OCI-M2 (cell line): ENCODE results near the gene BAD.
A peak's percentile ranks its signal among the peaks of the same experiment; 100 is the strongest.

Experiments
- DNase-seq: peaks from one replicate; lab custom pipeline; 2025; ENCODE audit not compliant: unreplicated experiment; lab: John Stamatoyannopoulos, UW

Gene BAD

DNA sequence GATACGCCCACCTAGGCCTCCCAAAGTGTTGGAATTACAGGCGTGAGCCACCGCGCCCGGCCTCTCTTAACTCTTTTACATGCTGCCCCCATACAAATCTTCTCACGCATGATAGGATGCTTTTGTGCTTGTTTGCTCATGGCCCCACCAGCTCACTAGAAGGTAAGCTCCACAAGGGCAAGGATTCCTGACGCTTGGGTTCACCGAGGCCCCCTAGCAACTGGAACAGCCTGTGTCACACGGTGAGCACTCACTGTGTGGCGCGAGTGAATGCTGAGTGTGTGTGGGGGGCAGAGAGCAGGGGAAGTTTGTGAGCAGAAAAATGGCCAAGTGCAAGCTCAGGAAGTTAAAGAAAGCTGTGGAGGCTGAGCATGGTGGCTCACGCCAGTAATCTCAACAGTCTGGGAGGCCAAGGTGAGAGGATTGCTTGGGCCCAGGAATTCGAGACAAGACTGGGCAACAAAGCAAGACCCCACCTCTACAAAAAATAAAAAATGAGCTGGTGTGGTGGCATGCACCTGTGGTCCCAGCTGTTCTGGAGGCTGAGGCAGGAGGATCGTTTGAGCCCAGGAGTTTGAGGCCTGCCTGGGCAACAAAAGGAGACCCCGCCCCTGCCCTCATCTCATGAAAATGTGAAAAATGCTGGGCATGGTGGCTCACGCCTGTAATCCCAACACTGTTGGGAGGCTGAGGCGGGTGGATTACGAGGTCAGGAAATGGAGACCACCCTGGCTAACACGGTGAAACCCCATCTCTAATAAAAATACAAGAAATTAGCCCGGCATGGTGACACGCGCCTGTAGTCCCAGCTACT, 2.3 kb downstream of the BAD start:
- no peak for DNase-seq

DNA sequence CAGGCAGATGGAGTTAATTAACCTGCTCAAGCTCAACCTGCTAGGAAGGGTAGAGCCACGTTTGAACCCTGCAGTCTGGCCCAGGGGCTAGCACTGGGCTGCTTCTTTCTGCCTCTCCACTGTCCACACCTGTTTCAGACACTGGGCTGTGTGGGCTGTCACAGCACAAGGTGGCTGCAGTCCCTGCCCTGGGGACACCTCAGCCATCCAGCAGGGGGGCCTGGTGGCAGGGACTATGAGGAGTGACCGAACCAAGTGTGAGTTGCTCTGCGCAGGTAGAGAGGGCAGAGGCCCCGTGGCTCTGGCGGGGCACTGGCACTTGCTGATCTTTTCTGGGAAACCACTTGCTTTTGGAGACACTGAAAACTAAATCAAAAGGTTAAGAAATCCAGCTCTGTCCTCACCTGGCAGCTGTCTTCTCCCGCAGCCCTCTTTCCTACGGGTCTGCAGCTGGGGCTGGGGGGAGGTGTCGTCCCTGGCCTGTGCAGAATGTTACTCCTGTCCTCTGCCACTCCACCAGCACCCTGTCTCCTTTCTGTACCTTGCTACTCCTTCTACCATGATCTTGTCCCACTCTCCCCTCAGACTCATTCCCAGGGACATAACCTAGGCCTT, 5.8 kb downstream of the BAD start:
- no peak for DNase-seq

DNA sequence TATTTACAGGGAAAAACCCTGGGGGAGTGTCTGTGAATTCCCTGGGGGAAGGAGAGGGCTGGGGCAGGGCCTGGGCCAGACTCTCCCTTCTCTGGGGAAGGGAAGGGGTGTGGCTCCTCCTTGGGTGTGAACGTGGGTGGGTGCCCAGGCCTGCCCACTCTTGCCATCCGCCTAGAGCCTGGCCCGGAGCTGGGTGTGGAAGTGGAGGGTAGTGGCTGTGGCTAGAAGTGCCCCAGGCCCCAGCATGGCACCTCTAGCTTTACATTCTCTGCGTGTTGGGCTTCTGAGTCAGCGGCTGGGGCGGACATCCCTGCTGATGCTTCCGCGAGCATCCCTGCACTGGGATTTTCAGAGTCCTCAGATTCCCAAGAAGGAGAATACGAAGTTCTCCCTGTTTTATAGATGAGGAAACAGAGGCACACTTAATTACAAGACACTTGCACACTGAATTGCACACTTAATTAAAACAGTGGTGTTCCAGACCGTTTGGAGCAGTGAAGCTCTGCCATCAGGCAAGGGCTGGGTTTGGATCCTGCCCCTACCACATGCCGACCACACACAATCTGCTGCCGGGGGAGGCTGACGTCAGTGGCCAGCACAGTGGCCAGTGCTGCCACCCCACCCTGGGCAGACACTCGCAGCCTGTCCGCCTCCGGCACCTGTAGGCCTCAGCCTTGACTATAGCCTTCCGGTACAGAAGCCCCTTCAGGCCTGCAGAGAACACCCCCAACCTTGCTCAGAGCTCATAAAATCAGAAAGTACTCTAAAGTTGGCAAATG, 7.6 kb downstream of the BAD start:
- no peak for DNase-seq

DNA sequence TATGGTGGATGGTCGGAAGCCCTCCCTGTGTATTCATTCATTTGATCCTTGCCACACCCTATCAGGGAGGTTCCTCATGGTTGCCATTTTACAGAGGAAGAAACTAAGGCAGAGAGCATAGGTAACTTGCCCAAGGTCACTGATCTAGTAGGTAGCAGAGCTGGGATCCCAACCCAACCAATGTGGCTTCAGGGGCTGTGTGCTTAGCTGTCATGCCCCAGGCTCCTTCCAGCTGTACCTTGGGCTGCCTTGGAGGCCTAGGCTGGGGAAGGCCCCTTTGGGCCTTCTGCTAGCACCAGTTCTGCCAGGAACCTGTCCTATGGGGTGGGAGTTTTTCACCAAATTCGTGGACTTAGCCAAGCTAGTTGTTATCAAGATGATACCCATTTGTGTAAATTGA, 8.6 kb downstream of the BAD start:
- DNase-seq, result no peak

DNA sequence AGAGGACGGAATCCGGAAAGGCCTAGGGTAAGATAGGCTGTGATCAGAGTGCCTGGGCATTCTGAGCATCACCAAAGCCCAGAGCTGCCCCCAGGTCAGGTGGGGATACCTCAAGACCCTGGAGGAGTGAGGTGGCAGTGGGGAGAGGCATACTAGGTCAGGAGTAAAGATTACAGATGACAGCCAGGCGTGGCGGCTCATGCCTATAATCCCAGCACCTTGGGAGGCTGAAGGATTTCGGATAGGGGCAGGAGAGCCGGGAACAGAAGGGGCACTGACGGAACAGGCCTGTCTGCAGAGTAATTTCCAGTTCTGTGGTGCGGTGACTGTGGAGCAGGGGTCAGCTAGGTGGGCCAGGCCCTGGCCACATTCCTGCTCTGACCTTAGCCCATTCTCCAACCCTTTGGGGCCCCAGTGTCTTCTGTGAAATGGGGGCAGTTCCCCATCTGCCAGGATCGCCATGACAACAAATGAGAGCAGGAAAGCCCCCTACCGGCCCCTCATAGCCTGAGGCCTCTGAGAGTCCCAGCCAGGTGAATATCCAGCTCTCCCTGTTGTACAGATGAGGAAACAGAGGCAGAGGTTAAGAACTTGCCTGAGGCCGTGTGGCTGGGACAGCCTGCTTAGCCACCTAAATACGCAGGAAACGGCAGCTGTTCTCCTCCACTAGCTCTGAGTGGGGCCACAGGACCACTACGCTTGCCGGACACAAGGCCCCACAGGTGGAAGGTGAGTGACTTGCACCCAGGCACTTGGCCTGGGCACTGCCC, 9.2 kb downstream of the BAD start:
- no peak for DNase-seq

DNA sequence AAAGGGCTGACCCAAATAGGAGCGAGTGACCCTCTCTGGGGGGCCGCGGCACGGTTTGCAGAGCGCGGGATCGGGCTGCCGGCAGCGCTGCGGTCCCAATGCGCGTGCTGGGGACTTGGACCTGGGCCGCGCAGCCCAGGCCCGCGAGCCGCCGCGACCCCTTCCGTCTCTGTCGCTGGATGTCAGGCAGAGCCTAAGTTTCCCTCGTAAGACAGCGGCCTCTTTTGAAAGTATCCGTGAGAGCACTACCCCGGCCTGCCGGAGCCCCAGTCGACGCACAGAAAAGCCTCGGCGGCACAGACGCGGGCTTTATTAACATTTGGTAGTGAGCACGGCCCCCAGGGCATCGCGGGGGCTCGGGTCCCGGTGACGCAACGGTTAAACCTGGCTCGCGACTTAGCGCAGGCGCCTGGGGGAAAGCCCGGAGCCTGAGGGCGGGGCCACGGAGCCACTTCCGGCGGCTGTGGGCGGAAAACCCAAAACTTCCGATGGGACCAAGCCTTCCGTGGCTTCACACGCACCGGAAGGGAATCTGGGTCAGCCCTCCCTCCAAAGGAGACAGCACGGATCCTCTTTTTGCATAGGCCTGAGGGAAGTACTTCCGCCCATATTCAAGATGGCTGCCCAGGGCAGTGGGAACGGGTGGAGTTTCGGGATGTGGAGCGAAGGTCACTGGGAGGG, 14.8 kb downstream of the BAD start:
- peak; percentile 76 for DNase-seq

DNA sequence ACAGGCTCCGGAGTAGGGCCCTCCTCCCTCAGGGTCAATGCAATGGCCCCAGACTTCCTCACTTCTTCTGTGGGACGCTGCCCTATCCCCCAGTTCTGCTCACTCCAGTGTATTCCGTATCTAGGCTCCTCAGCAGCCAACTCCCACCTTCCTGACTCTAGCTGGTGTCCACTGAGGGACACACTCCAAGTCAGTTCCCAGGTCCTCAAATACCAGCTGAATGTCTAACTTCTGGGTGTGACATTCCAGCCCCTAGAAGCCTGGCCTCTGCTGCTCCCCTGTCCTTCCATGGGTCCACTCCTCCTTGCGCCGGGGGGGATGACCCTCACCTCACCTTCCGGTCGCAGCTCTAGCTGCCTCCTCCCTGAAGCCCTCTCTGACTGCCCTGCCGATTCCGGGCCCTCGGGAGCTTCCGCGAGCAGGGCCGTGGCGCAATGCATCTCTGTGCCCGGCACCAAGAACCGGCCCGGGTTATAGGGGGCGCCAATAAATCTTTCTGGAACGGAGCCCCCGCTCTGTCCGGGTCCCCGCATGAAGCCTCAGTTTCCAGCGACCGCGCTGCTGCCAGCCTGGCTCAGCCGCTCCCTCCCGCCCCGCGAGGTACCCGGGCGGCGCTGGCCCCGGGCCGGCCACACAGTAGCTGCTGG, 15.4 kb downstream of the BAD start:
- DNase-seq, result no peak

DNA sequence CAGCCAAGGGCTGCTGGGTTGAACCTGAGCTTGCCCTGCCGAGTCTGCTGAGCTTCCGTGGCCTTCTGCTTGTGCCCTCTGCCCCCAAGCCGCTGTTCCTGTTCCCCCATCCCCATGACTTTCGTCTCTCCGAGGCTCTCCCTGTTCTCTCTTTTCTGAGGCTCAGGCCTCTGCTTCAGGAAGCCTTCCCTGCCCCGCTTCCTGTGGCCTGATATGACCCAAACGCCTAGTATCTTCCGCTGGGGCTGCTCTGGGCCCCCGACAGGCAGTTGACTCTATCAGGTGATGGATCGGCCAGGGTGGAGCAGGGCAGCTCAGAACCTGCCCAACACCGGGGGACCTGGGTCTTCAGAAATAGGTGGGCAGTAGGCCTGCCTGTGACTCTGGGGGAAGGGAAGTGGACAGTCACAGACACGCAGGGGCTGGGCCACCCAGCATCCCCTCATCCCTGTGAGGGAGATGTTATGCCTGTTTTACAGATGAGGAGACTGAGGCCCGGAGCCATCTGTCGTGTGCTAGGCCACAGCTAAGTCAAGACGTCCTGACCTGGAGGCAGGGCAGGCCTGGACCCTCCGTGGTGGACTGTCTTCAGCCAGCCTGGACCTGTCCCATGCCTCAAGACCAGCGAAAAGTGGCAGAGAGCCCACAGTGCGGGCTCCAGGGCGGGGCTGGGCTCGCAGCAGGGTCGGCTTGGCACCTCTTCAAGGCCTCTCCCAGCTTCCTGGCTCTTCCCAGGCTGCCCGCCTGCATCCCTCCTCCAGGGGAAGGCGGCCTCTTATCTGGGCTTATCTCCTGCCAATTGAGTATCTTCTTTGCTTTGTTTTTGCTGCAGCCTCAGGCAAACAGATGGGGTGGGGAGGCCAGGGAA, 16.2 kb downstream of the BAD start:
- DNase-seq, result no peak

DNA sequence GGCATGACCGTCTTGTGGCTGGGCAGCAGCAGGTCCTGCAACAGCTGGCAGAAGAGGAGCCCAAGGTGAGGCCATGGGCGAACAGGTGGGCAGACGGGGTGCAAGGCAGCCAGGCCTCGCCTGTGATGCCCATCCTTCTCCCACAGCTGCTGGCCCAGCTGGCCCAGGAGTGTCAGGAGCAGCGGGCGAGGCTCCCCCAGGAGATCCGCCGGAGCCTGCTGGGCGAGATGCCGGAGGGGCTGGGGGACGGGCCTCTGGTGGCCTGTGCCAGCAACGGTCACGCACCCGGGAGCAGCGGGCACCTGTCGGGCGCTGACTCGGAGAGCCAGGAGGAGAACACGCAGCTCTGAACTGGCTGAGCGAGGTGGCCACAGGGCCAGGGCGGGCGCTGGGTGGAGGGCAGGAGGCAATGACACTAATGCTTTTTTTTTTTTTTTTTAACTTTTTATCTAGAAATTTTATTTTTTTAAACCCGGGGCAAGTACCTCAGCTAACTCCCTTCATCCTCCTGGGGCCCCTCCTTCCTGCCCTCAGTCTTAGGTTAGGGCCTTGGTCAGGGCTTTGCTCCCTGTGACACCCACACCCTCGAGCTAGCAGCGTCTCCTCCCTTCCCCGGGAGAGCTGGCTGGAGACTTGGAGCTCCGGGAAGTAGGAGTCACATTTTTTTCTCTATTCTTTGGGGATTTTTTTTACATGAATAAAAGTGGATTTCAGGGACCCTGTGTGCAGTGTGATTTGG, 17.1 kb downstream of the BAD start:
- DNase-seq, result no peak

DNA sequence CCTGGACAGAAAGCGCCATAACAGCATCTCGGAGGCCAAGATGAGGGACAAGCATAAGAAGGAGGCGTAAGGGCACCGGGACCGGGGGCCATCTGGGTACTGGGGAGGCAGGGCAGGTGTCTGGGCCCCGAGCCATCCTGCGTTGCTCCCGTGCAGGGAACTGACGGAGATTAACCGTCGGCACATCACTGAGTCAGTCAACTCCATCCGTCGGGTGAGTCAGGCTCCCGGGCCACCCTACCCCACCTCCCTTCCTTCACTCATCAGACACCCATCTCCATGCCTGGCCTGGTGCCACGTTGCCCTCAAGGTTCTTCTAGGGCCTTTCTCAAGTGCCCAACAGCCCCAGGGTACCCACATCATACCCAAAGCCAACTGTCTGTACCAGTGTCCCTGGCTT, 18.1 kb downstream of the BAD start:
- DNase-seq, result no peak

DNA sequence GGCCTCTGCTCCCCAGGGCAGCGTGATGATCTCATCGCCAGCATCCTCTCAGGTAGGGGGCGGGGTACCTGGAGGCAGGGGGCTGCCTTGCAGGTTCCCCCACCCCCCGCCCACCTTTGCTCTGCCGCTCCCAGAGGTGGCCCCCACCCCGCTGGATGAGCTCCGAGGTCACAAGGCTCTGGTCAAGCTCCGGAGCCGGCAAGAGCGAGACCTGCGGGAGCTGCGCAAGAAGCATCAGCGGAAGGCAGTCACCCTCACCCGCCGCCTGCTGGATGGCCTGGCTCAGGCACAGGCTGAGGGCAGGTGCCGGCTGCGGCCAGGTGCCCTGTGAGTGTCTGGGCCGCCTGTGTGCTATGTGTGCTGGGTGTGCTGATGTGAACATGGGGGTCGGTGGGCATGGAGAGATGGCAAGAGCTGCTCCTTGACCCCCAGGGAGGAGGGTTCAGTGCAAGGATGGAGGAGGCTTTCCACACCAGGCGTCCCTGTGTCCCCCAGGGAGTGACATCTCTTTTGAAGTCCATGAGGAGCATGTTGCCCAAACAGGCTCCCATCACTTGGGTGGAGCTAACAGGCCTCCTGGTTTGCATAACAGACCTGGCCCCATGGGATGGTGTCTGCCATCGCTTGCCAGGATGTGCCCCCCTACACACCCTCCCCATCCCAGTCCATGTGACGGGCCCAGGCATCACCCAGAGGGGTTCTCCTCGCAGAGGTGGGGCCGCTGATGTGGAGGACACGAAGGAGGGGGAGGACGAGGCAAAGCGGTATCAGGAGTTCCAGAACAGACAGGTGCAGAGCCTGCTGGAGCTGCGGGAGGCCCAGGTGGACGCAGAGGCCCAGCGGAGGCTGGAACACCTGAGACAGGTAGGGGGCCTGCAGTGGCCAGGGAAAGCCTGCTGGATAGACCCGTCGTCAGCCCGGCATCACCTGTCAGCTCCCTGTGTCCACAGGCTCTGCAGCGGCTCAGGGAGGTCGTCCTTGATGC, 19.0 kb downstream of the BAD start:
- DNase-seq, result no peak

DNA sequence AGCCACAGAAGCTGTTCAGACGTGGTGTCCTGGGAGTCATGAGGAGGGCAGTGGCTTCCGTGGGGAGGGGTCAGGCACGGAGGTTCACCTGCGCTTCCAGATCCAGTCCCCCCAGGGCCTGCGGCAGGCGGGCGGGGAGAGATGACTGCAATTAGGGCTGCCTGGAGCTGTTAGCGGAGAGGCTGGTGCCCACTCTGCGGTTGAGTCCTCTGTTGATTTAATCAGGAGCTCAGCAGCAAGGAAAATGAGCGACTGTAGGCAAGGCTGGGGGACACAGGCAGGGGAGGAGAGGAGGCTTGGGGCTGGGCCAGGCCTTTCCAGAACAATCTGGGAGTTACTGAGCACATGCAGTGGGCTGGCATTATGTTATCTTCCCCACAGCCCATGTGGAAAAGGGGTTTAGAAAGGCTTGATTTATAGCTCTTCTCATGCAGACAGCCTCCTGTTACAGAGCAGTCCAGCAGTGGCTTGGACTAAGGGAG, 20.1 kb downstream of the BAD start:
- no peak for DNase-seq

DNA sequence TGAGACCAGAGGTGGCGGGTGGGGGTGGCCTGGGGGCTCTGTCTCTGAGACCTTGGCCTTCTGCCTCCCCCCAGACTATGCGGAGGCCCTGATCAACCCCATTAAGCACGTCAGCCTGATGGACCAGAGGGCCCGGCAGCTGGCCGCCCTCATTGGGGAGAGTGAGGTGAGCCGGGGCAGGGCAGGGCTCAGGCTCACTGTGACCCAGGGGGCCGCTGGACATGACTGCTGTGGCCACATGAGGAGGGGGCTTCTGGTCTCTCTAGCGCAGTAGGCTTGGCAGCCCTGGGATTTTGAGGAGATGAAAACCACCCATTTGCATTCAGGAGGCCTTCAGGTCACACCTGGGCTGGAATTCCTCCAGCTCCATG, 20.5 kb downstream of the BAD start:
- no peak for DNase-seq

DNA sequence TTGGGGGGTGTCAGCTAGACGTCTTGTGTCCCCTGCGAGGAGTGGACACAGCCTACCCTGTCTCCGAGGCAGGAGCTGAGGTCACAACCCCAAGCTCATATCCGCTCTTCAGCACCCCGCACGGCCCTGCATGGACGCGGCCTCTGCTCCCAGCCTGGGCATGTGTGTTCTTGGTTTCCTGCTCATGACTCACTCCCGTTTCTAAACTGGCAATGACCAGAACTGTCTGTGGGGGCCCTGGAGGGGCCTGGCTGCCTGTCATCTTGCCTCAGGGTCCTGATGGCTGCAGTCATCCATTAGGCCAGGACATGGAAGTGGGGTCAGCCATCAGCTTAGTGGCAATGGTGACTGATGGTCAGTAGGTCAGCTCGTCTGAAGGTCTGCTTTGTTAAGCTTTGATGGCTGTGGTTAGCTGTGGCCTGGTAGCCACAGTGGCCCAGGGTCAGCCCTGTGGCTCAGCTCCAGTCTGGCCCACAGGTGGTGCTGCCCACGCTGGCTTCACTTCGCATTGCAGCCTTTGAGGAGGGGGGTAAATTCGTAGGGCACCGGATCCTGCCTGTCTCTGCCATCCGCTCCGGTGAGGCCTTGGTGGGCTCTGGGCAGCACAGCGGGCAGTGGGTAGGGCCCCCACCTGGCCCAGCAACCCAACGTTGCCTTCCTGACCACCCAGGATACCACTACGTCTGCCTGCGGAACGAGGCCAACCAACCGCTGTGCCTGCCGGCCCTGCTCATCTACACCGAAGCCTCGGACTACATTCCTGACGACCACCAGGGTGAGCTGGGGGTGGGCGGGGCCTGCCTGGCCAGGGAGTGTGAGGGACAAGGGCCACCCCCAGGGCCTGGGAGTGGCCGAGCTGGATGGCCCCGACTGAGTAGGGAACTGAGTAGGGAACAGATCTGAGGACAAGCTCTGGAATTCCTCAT, 21.2 kb downstream of the BAD start:
- DNase-seq, result no peak

DNA sequence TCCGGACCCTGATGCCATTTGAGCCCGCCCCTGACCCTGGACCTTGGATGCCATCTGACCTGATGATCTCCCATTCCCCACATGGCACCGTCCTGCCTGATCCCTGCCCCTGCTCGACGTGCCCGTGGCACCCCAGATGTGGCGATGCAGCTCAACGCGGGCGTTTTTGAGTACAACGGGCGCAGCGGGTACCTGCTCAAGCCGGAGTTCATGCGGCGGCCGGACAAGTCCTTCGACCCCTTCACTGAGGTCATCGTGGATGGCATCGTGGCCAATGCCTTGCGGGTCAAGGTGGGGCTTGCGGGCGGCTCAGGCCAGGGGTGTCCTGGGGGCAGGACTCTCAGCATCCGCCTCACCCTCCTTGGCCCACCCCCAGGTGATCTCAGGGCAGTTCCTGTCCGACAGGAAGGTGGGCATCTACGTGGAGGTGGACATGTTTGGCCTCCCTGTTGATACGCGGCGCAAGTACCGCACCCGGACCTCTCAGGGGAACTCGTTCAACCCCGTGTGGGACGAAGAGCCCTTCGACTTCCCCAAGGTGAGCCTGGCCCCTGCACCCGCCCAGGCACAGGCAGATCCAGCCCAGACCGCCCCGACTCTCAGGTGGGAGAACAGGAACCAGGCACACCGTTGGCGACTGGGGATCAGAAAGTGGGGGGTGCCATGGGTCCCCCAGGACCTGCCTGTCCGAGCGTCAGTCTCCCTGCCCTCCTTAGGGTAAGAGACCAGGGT, 22.0 kb downstream of the BAD start:
- DNase-seq, result no peak
